ENCODE measurements around the gene VASH1. TPM values are rescaled to one million over a fixed set of nuclear protein-coding genes. Genes with fewer than 3 reads are reported as not detected.
"Not testable (repeated sequence)": the region's sequence is repeated elsewhere in the genome, so short reads cannot be mapped to it uniquely, and the experiment has no call there.

VASH1 gene
- total RNA-seq, 1 donor: 3.9 TPM

DNA sequence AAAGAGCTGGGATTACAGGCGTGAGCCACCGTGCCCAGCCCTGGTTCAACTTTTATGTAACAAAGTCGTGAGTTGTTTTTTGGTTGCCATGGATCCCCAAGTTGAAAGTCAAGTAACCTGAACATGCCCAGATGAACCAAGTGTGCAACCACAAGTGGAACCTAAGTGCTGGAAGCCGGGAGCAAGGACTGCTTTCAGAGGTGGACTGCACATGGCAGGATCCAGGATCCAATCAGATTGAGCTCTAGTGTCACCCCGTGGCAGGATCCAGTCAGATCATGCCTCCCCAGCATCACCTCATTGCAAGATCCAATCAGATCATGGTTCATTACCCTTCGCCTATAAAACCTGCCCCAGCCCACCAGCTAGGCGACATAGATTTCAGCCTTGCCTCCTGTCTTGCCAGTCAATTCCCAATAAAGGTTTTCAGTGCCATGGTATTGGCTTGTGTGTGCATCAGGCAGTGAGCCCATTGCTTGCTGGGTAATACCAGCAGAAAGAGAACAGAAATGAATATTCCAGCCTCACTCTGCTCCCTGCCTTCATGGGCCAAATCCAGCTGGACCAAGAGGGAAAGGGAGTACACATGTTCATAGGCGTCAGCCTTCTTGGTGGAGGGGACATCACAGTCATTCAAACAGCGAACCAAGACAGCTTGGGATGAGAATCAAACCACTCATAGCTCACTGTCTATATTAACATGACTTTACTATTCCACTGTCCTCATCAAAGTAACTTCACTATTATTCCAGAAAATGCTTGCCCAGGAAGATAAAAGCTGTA, 43.6 kb upstream of the VASH1 start:
- no peak for DNase-seq (ENCODE audit: low read depth)
- TF ChIP-seq, protein P1, sequence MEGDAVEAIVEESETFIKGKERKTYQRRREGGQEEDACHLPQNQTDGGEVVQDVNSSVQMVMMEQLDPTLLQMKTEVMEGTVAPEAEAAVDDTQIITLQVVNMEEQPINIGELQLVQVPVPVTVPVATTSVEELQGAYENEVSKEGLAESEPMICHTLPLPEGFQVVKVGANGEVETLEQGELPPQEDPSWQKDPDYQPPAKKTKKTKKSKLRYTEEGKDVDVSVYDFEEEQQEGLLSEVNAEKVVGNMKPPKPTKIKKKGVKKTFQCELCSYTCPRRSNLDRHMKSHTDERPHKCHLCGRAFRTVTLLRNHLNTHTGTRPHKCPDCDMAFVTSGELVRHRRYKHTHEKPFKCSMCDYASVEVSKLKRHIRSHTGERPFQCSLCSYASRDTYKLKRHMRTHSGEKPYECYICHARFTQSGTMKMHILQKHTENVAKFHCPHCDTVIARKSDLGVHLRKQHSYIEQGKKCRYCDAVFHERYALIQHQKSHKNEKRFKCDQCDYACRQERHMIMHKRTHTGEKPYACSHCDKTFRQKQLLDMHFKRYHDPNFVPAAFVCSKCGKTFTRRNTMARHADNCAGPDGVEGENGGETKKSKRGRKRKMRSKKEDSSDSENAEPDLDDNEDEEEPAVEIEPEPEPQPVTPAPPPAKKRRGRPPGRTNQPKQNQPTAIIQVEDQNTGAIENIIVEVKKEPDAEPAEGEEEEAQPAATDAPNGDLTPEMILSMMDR (IDR thresholded peaks at IDR 0.05; ENCODE audit: insufficient read depth, low read depth, low read length): no peak
- no peak overlapping the region for H3K4me3 ChIP-seq (ENCODE audit: low read depth, low read length)

- TF ChIP-seq, protein P1 (IDR thresholded peaks at IDR 0.05; ENCODE audit: insufficient read depth, low read depth, low read length): no peak
- H3K4me3 ChIP-seq (ENCODE audit: low read depth, low read length): no peak overlapping the region
- DNase-seq (ENCODE audit: low read depth): no peak
Observed at GRCh38 chr14:76718306-76719040, 42.8 kb upstream of the VASH1 start.

DNA sequence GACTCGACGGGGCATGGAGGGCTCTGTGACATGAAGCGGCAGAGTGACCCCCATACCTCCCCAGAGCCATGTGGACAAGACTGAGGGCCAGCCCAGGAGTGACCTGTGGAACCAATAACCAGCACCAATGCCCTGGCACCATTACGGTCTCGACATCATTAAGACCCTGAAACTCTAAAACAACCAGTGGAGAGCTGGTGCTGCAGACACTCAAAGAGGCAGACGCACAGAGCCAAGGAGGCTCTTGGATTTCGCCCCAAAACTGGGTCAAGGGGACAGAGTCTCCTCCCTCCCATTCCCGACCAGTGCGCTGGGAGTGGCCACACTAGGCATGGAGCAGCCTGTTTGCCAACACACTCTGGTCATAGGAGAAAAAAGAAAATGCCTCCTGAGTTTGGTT, 41.6 kb upstream of the VASH1 start:
- TF ChIP-seq, protein P1 (IDR thresholded peaks at IDR 0.05; ENCODE audit: insufficient read depth, low read depth, low read length): no peak
- no peak overlapping the region for H3K4me3 ChIP-seq (ENCODE audit: low read depth, low read length)

GRCh38 chr14:76720382-76720813, 40.9 kb upstream of the VASH1 start:
- no peak overlapping the region for H3K4me3 ChIP-seq (ENCODE audit: low read depth, low read length)
- TF ChIP-seq, protein P1 (IDR thresholded peaks at IDR 0.05; ENCODE audit: insufficient read depth, low read depth, low read length): no peak
- DNase-seq (ENCODE audit: low read depth): peak; percentile 69

More for the DNA sequence above, 41.6 kb upstream of the VASH1 start:
- DNase-seq (ENCODE audit: low read depth): no peak

DNA sequence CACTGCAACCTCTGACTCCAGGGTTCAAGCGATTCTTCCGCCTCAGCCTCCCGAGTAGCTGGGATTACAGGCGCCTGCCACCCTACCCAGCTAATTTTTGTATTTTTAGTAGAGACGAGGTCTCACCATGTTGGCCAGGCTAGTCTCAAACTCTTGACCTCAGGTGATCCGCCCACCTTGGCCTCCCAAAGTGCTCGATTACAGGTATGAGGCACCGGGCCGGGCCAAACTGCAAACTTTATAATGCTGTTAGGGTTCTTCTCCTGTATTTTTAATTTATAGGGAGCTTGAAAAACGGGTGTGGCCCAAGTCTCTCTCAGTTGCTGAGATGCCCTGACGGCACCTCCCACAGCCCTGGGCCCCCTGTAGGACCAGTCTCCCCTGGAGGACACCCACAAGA, 39.8 kb upstream of the VASH1 start:
- H3K4me3 ChIP-seq (ENCODE audit: low read depth, low read length); DNase-seq (ENCODE audit: low read depth): not testable (repeated sequence)

GRCh38 chr14:76724651-76725550, 36.4 kb upstream of the VASH1 start:
- DNase-seq (ENCODE audit: low read depth): no peak
- H3K4me3 ChIP-seq (ENCODE audit: low read depth, low read length): no peak overlapping the region
- TF ChIP-seq, protein P1 (IDR thresholded peaks at IDR 0.05; ENCODE audit: insufficient read depth, low read depth, low read length): no peak

Measured in fibroblast of villous mesenchyme (primary cell).